Lower leg skin (tissue), 3 donors: Measurements from ENCODE around the gene HSP90AB1.

Source experiments
- POLR2A ChIP-seq, 2 donors: fragments of 450-650 bp; IDR thresholded peaks; one replicate each; pipeline ENCODE4 v1.6.1; 2016 to 2017; ENCODE audit warnings: antibody characterized with exemption in 2 of 2, mild to moderate bottlenecking in 1 of 2, moderate library complexity in 1 of 2
- TF ChIP-seq, protein P1 (sequence below), 3 donors: fragments of 450-650 bp; IDR thresholded peaks; one replicate each; pipeline ENCODE4 v1.5.1; 2016; ENCODE audit warnings: antibody characterized with exemption in 3 of 3, mild to moderate bottlenecking in 3 of 3, moderate library complexity in 2 of 3

DNA sequence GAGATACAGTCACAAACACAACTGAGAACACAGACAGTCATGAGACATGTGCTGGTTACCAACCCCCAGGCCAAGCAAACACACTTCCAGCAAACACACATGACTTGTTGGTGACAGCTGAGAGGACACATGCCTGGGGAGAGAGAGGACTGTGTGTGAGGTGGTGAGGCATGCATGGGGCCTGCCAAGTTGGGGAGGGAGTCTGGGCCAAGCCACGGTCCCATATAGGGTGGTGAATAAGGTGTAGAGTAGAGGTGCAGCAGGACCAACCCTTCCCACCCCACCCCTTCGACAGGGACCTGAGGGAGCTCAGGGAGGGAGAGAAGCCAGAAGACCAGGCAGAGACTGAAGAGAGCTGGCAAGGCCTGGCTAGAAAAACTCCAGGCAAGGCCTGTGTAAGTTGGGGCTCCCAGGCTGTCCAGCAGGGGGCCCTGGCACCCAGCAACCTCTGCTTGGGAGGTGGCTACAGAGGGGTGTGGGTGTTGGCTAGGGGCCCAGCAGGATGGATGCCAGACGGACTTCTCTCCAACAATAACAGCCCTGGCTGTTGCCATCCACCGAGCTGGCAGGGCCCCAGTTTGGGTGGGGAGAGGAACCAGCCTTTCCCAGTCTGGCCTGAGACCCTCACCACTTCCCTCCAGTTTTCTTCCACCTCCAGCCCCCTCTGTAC, 25.5 kb upstream of the HSP90AB1 start:
- TF ChIP-seq, protein P1, sequence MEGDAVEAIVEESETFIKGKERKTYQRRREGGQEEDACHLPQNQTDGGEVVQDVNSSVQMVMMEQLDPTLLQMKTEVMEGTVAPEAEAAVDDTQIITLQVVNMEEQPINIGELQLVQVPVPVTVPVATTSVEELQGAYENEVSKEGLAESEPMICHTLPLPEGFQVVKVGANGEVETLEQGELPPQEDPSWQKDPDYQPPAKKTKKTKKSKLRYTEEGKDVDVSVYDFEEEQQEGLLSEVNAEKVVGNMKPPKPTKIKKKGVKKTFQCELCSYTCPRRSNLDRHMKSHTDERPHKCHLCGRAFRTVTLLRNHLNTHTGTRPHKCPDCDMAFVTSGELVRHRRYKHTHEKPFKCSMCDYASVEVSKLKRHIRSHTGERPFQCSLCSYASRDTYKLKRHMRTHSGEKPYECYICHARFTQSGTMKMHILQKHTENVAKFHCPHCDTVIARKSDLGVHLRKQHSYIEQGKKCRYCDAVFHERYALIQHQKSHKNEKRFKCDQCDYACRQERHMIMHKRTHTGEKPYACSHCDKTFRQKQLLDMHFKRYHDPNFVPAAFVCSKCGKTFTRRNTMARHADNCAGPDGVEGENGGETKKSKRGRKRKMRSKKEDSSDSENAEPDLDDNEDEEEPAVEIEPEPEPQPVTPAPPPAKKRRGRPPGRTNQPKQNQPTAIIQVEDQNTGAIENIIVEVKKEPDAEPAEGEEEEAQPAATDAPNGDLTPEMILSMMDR (IDR thresholded peaks at IDR 0.05): peak in 1 of 3 donors; percentile 21
- no peak for TF ChIP-seq POLR2A (IDR thresholded peaks at IDR 0.05)
